NCI-H128 (cell line): ENCODE data around the gene MRPS15.
A peak's percentile ranks its signal among the peaks of the same experiment; 100 is the strongest.

ENCODE experiments used
- DNase-seq: peaks from one replicate; lab custom pipeline; 2025; ENCODE audit not compliant: unreplicated experiment; lab: John Stamatoyannopoulos, UW

Gene MRPS15

GRCh38 chr1:36421649-36422048, 42.5 kb downstream of the MRPS15 start:
- no peak for DNase-seq

DNA sequence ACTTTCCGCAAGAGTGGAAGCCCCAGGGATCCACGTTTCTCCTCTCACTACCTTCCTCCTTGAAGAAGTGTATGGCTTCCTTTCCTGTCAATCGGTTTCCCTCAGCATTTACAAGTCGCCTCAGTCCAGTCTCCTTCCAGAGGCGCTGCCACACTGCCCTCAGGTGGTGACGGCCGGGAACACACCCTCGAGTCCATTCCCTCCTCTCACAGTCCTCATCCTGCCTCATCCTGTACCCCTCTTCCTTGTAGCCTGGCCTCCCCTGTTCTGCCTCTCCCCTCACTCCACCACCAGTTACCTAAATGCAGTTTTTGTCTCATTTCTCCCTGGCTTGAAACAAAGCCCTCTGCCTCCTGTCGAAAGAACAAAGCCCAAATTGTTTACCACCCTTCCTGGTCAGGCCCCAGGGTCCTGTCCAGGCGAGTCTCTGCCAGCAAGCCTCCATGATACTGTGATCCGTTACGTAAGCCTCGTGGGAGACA, 43.3 kb downstream of the MRPS15 start:
- peak; percentile 75 for DNase-seq

- no peak for DNase-seq
Measured at GRCh38 chr1:36420409-36420808, 43.8 kb downstream of the MRPS15 start.

GRCh38 chr1:36419569-36419968, 44.6 kb downstream of the MRPS15 start:
- DNase-seq: no peak

DNA sequence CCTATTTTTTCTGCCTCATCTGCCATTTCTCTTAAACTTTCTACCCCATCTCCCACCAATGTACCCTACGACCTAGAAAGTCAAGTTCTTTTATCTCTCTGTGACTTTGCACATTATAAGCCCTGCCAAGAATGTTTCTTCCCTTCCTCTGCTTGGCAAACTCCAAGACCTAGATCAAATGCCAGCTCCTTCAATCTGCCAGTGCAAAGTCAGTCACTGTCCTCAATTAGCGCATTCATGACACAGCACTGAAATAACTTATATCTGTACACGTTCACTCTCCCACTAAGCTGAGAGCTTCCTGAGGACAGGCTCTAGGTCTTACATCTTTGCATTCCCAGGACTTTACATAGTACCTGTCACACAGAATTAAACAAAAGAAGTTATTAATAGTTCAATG, 45.0 kb downstream of the MRPS15 start:
- no peak for DNase-seq

DNA sequence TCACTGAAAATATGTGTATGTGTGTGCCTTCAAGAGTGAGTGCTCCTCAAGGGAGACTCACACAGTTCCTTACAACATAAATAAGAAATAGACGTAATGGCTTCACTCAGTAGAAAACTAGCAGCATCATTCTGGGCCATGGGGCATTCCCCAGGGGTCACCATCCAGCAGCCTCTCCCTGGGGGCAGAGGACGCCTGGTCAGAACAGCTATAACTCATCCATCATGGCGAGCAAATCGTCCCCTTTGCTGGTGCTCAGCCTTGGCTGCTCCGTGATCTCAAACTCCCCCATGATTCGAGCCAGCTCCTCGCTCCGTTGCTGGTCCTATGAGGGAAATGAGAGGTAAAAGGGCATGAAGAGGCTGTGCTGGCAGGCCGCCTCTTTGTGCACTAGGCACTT, 46.3 kb downstream of the MRPS15 start:
- no peak for DNase-seq

DNA sequence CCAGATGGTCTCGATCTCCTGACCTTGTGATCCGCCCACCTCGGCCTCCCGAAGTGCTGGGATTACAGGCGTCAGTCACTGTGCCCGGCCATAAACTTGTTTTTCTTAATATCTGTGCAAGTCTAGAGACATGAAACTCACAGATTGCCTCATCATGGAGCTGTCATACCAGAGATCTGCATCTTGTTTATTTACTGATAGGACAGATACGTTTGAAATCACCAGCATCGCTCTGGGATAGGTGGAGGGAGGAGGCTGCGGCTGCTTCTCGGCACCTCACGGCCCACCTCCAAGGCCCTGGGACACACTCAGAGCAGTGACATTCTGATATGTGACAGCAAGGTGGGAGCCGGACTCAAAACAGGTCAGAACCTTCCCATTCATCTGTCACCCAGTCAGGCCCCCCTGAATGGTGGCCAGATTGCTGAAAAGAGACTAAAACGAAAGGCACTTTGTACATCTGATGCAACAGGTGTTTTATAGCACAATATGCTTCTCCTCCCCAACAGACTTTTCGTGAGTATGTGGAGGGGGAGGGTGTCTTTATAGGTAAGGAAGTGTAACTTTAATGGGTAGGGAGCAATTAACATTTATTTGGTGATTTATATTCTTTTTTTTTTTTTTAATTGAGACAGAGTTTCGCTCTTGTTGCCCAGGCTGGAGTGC, 48.4 kb downstream of the MRPS15 start:
- no peak for DNase-seq

GRCh38 chr1:36414384-36414783, 49.8 kb downstream of the MRPS15 start:
- no peak for DNase-seq

GRCh38 chr1:36411674-36412648, 52.2 kb downstream of the MRPS15 start:
- DNase-seq: no peak

- DNase-seq: no peak
Measured at GRCh38 chr1:36408479-36408878, 55.7 kb downstream of the MRPS15 start.

- DNase-seq: no peak
Measured at GRCh38 chr1:36406440-36406839, 57.7 kb downstream of the MRPS15 start.
